GM21717 (cell line): ENCODE results near the gene MAP2K3.
"Not testable (repeated sequence)": the region's sequence is repeated elsewhere in the genome, so short reads cannot be mapped to it uniquely, and the experiment has no call there.

Experiments used
- ATAC-seq: cut with Tn5 transposase; IDR thresholded peaks from one replicate; pipeline ENCODE4 v1.9.1; 2021; ENCODE audit warnings: mild to moderate bottlenecking, moderate library complexity; ENCODE audit not compliant: unreplicated experiment

MAP2K3 gene

GRCh38 chr17:21310061-21310765, 25.7 kb downstream of the MAP2K3 start:
- ATAC-seq: not testable (repeated sequence)

GRCh38 chr17:21310766-21311602, 26.5 kb downstream of the MAP2K3 start:
- not testable (repeated sequence) for ATAC-seq

DNA sequence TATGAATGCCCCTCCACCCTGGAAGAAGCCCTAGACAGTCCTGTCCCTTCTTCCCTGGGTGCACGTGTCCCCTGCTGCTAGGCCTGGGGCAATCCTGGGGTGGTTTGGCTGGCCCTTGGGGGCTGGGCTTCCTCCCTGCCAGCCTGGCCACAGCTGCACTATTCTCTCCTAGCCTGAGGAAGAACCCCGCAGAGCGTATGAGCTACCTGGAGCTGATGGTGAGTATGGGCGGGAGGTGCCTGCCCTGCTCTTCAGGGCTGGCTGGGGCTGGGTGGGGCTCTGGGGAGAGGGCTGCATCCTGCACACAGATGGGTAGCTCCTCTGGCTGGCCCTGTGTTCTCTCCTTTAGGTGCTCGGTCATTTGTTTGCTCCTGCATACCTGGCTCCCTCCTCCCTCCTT, 28.8 kb downstream of the MAP2K3 start:
- ATAC-seq: no peak

DNA sequence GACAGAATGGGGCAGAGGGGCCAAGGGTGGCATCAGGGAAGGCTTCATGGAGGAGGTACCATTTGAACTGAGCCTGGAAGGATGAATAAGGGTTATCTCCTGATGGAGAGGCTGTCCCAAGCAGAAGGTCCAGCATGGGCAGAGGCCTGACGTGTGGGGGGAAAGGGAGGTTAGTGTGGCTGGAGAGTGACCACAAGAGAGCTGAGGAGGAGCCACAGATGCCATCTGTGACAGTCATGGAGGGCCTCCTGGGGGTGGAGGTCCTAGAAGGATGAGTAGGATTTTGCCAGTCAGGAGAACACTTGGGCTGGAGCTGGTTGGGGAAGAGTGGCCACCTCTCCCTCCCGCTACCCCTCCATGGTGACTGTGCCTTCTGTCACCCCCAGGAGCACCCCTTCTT, 29.2 kb downstream of the MAP2K3 start:
- not testable (repeated sequence) for ATAC-seq

DNA sequence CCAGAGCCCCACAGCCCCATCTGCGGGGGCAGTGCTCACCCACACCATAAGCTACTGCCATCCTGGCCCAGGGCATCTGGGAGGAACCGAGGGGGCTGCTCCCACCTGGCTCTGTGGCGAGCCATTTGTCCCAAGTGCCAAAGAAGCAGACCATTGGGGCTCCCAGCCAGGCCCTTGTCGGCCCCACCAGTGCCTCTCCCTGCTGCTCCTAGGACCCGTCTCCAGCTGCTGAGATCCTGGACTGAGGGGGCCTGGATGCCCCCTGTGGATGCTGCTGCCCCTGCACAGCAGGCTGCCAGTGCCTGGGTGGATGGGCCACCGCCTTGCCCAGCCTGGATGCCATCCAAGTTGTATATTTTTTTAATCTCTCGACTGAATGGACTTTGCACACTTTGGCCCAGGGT, 29.8 kb downstream of the MAP2K3 start:
- not testable (repeated sequence) for ATAC-seq

GRCh38 chr17:21314701-21315111, 30.2 kb downstream of the MAP2K3 start:
- ATAC-seq: not testable (repeated sequence)

DNA sequence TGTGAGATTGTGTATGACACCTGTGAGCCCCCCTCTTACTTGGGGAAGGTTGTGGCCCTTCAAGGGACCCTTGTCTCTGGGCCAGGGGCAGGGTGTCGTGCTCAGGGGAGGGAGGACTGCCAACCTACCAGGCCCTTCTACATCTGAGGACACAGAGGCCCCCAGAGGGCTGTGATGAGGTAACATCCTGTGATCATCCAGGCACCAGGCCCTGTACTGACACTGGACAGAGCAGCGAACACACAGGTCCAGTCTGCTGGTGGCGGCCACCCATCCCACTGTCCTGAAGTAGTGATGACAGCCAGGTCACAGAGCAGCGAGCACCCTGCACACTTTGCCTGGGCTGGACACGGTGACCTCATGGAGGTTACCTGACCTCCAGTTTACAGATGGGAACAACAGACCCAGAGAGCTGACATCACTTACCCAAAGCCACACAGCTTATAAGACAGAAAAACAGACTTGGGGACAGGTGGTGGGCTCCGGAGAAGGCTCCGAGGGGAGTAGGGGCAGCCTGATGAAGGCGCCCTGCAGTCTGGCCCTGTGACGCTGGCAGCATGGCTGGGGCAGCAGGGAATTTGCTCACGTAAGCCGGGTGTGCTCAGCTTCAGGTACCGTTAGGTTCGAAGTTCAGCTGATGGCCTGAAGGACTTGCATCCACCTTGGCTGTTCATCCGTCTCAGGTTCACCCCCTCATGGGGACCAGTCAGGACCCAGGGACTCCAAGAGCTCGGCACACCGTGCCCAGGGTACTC, 30.9 kb downstream of the MAP2K3 start:
- not testable (repeated sequence) for ATAC-seq

GRCh38 chr17:21316212-21316886, 31.8 kb downstream of the MAP2K3 start:
- ATAC-seq: not testable (repeated sequence)

DNA sequence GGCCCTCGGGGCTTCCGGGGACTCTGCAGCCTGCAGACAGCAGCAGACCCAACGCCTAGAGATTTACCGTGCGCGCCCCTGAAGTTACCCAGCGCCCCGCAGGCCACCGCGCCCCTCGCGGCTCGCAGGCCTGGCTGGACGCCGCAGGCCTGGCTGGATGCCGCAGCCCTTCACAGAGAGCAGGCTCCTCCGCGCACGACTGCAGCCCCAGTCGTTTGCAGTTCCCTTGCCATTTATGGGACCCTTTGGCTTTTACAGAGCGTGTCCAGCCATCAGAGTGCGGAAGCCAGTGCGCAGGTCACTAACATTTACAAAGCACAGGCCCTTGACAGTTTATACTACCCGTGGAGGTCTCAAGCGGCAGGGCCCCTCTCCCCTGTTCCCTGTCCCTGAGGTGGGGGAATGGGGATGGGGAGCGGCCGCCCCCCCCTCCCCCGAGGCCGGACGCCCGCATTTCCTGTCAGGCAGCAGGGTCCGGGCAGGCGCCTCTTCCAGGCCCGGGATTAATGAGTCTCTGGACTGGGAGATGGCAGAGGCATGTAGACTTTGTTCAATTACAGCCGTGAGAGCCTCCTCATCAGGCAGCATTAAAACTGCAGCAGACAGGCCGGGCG, 32.5 kb downstream of the MAP2K3 start:
- ATAC-seq: not testable (repeated sequence)

GRCh38 chr17:21317821-21318220, 33.3 kb downstream of the MAP2K3 start:
- not testable (repeated sequence) for ATAC-seq

- ATAC-seq: no peak
Observed at GRCh38 chr17:21318439-21318838, 33.9 kb downstream of the MAP2K3 start.

- not testable (repeated sequence) for ATAC-seq
Observed at GRCh38 chr17:21318856-21319255, 34.3 kb downstream of the MAP2K3 start.

DNA sequence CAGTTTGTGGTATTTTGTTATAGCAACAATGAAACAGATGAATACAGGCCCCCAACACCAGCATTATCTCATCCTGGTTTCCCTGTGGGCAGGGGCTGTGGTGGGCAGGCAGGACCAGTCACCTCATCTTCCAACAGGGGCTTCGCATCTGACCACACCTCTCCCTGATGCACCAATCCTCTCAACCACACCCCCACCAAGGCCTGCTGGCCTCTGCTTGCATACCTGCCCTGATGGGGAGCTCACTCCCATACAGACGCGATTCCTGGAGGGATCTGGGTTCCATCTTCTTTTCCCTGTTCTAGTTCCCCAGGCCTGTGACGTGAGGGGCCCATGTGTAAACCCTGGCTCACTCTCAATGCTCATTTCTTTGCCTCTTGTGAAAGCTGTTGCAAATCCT, 34.7 kb downstream of the MAP2K3 start:
- ATAC-seq: not testable (repeated sequence)

DNA sequence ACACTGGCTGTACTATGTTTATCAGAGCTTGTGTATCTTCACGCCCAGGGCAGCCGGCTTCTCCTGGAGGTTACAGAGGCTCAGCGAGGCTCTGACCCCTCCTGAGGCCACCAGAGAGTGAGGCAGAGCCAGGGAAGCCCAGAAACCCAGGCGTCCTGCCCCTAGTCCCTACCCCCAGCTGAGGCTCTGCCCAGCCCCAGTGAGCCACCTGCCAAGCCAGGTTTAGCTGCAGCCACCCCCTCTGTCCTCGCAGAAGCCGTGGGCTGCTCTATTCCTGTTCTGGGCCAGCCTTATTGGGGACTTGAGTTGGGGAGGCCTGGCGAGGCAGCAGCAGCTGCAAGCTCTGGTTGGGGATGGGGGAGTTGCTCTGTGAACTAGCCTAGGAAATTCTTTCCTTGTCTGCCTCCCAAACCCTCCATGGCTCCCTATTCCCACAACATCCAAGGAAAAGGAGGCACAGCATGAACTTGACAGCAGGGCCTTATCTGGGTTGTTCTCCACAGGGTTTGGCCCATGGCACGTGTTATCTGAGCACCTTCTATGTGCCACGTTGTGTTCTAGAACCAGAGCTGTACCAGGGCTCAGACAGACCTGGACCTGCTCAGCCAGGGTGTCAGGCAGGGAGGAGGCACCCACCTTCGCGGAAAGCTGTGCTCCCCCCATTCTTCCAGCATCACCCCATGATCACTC, 35.3 kb downstream of the MAP2K3 start:
- not testable (repeated sequence) for ATAC-seq

DNA sequence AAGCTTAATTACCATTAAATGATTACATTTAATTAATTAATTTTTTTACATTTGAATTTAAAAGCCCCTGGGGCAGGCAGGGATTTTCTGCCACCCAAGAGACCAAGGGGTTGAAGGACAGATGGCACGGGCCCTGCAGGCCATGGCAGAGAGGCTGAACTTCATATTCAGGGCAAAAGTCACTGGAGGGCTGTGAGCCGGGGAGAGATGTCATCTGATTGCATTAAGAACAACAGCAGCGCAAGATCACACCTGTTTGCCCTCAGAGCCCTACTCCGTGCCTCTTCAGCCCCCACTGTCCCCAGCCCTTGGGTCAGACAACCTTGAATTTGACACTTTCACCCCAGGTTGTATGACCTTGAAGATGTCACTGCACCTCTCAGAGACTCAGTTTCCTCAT, 35.9 kb downstream of the MAP2K3 start:
- ATAC-seq: not testable (repeated sequence)

- not testable (repeated sequence) for ATAC-seq
Observed at GRCh38 chr17:21321061-21321460, 36.5 kb downstream of the MAP2K3 start.

GRCh38 chr17:21321744-21322191, 37.3 kb downstream of the MAP2K3 start:
- ATAC-seq: not testable (repeated sequence)

GRCh38 chr17:21323257-21324111, 39.0 kb downstream of the MAP2K3 start:
- ATAC-seq: not testable (repeated sequence)

GRCh38 chr17:21324741-21325140, 40.2 kb downstream of the MAP2K3 start:
- ATAC-seq: not testable (repeated sequence)
